ENCODE results near the gene EPB41L5.

EPB41L5 gene

GRCh38 chr2:120028795-120029194, 15.9 kb downstream of the EPB41L5 start:
- H3K36me3 ChIP-seq (ENCODE audit: insufficient read depth, low read length), result peaks cover 25% of the 10 kb centered on the region
- no peak overlapping the region for H3K4me3 ChIP-seq (ENCODE audit: low read depth, low read length, poor library complexity, severe bottlenecking)
- H3K27ac ChIP-seq (ENCODE audit: low read depth, low read length, poor library complexity, severe bottlenecking), result no peak overlapping the region
- H3K27me3 ChIP-seq (ENCODE audit: insufficient read depth, low read length), result no peaks in the 10 kb centered on the region
- no peaks in the 10 kb centered on the region for H4K20me1 ChIP-seq (ENCODE audit: insufficient read depth, low read length)
- no peaks in the 10 kb centered on the region for H3K9me2 ChIP-seq (ENCODE audit: low read depth, low read length)
- H3F3A ChIP-seq (ENCODE audit: insufficient read depth, low read length), result no peaks in the 10 kb centered on the region
- no peaks in the 10 kb centered on the region for H3K4me1 ChIP-seq (ENCODE audit: insufficient read depth, low read length, severe bottlenecking)
- H3K9ac ChIP-seq (ENCODE audit: low read length), result no peak overlapping the region
- TF ChIP-seq CTCF (IDR thresholded peaks at IDR 0.05; ENCODE audit: low read length) (no peak), EZH2 (IDR thresholded peaks at IDR 0.05; ENCODE audit: borderline replicate concordance, low read length) (no peak)
- peaks cover 6% of the 10 kb centered on the region for H3K79me2 ChIP-seq (ENCODE audit: insufficient read depth, low read length)
- H3K4me2 ChIP-seq (ENCODE audit: low read length), result no peak overlapping the region
- no peak overlapping the region for H2AFZ ChIP-seq (ENCODE audit: low read length)
- peaks cover 2% of the 10 kb centered on the region for H3K9me3 ChIP-seq (ENCODE audit: low read length)

GRCh38 chr2:120029672-120030640, 17.1 kb downstream of the EPB41L5 start:
- H3K4me2 ChIP-seq (ENCODE audit: low read length), result no peak overlapping the region
- peaks cover 21% of the 10 kb centered on the region for H3K36me3 ChIP-seq (ENCODE audit: insufficient read depth, low read length)
- no peaks in the 10 kb centered on the region for H3K4me1 ChIP-seq (ENCODE audit: insufficient read depth, low read length, severe bottlenecking)
- H2AFZ ChIP-seq (ENCODE audit: low read length), result no peak overlapping the region
- no peak overlapping the region for H3K4me3 ChIP-seq (ENCODE audit: low read depth, low read length, poor library complexity, severe bottlenecking)
- no peaks in the 10 kb centered on the region for H3K9me2 ChIP-seq (ENCODE audit: low read depth, low read length)
- peaks cover 6% of the 10 kb centered on the region for H3K79me2 ChIP-seq (ENCODE audit: insufficient read depth, low read length)
- H3F3A ChIP-seq (ENCODE audit: insufficient read depth, low read length), result no peaks in the 10 kb centered on the region
- H3K27me3 ChIP-seq (ENCODE audit: insufficient read depth, low read length), result no peaks in the 10 kb centered on the region
- no peak overlapping the region for H3K9ac ChIP-seq (ENCODE audit: low read length)
- no peak for TF ChIP-seq EZH2 (IDR thresholded peaks at IDR 0.05; ENCODE audit: borderline replicate concordance, low read length)
- no peak for TF ChIP-seq CTCF (IDR thresholded peaks at IDR 0.05; ENCODE audit: low read length)
- no peak overlapping the region for H3K27ac ChIP-seq (ENCODE audit: low read depth, low read length, poor library complexity, severe bottlenecking)
- H3K9me3 ChIP-seq (ENCODE audit: low read length), result peaks cover 2% of the 10 kb centered on the region
- H4K20me1 ChIP-seq (ENCODE audit: insufficient read depth, low read length), result no peaks in the 10 kb centered on the region

- no peaks in the 10 kb centered on the region for H3K9me2 ChIP-seq (ENCODE audit: low read depth, low read length)
- H3K36me3 ChIP-seq (ENCODE audit: insufficient read depth, low read length), result no peaks in the 10 kb centered on the region
- H3K4me2 ChIP-seq (ENCODE audit: low read length), result no peak overlapping the region
- no peaks in the 10 kb centered on the region for H3K4me1 ChIP-seq (ENCODE audit: insufficient read depth, low read length, severe bottlenecking)
- H3K9me3 ChIP-seq (ENCODE audit: low read length), result no peaks in the 10 kb centered on the region
- H3K27ac ChIP-seq (ENCODE audit: low read depth, low read length, poor library complexity, severe bottlenecking), result no peak overlapping the region
- H2AFZ ChIP-seq (ENCODE audit: low read length), result no peak overlapping the region
- H3K27me3 ChIP-seq (ENCODE audit: insufficient read depth, low read length), result no peaks in the 10 kb centered on the region
- H3K79me2 ChIP-seq (ENCODE audit: insufficient read depth, low read length), result no peaks in the 10 kb centered on the region
- no peak overlapping the region for H3K4me3 ChIP-seq (ENCODE audit: low read depth, low read length, poor library complexity, severe bottlenecking)
- no peak overlapping the region for H3K9ac ChIP-seq (ENCODE audit: low read length)
- H4K20me1 ChIP-seq (ENCODE audit: insufficient read depth, low read length), result no peaks in the 10 kb centered on the region
- no peak for TF ChIP-seq EZH2 (IDR thresholded peaks at IDR 0.05; ENCODE audit: borderline replicate concordance, low read length)
- no peaks in the 10 kb centered on the region for H3F3A ChIP-seq (ENCODE audit: insufficient read depth, low read length)
These were observed 19.4 kb downstream of the EPB41L5 start for GRCh38 chr2:120032297-120032696.
